PC-9 (cell line): ENCODE measurements around the gene BTG3. TPM values are rescaled to one million over a fixed set of nuclear protein-coding genes. Genes with fewer than 3 reads are reported as not detected.

Experiments
- BruUV-seq: library from RNA; stranded (reverse); fragments of 400-500 nt; replicated peaks from 2 replicates; lab custom pipeline; 2021; lab: Mats Ljungman, UMichigan
- CTCF ChIA-PET: fragments of 300-600 bp; sonication (Branson Sonifier 250); formaldehyde crosslinking; loops from one replicate; lab custom pipeline; 2022; ENCODE audit warnings: antibody characterized with exemption; lab: Charles Lee
- POLR2A ChIA-PET: fragments of 300-600 bp; sonication (Branson Sonifier 250); formaldehyde crosslinking; loops from one replicate; lab custom pipeline; 2022; ENCODE audit warnings: antibody characterized with exemption; ENCODE audit not compliant: unreplicated experiment; lab: Charles Lee
- DNase-seq, 2 experiments: peaks; one replicate each; pipeline versions ENCODE4 v3.0.0 to v3.0.0-alpha.2; 2015 to 2022; ENCODE audit warnings: mixed read lengths in 1 of 2
- H2AFZ ChIP-seq: fragments of 200-600 bp; sonication (generic); 2 replicates; pipeline ENCODE4 v1.8.1; 2017; ENCODE audit warnings: antibody characterized with exemption
- H3F3A ChIP-seq: fragments of 200-600 bp; sonication (generic); 2 replicates; pipeline ENCODE4 v1.8.1; 2017; ENCODE audit warnings: antibody characterized with exemption, mild to moderate bottlenecking, low read depth; ENCODE audit not compliant: insufficient read depth
- H3K27ac ChIP-seq: fragments of 200-600 bp; sonication (generic); 2 replicates; pipeline ENCODE4 v1.6.1; 2016; ENCODE audit warnings: mixed run types
- H3K27me3 ChIP-seq: fragments of 200-600 bp; sonication (generic); 2 replicates; pipeline ENCODE4 v1.6.1; 2016; ENCODE audit warnings: low read depth, mixed run types; ENCODE audit not compliant: insufficient read depth
- H3K36me3 ChIP-seq: fragments of 200-600 bp; sonication (generic); 2 replicates; pipeline ENCODE4 v1.6.1; 2016; ENCODE audit warnings: low read depth, mixed run types
- H3K4me1 ChIP-seq: fragments of 200-600 bp; sonication (generic); replicated peaks from 2 replicates; pipeline ENCODE4 v1.6.1; 2016; ENCODE audit warnings: mixed run types; ENCODE audit not compliant: insufficient read depth
- H3K4me2 ChIP-seq: fragments of 200-600 bp; sonication (generic); 2 replicates; pipeline ENCODE4 v1.6.1; 2017; ENCODE audit warnings: mixed run types
- H3K4me3 ChIP-seq: fragments of 200-600 bp; sonication (generic); 2 replicates; pipeline ENCODE4 v1.6.1; 2016; ENCODE audit warnings: mixed run types
- H3K79me2 ChIP-seq: fragments of 200-600 bp; sonication (generic); 2 replicates; pipeline ENCODE4 v1.6.1; 2017; ENCODE audit warnings: low read depth, mixed run types
- H3K9me2 ChIP-seq: fragments of 200-600 bp; sonication (generic); 2 replicates; pipeline ENCODE4 v1.8.1; 2017; ENCODE audit warnings: mild to moderate bottlenecking; ENCODE audit not compliant: insufficient read depth
- H3K9me3 ChIP-seq: fragments of 200-600 bp; sonication (generic); 2 replicates; pipeline ENCODE4 v1.8.1; 2016; ENCODE audit warnings: low read depth; ENCODE audit not compliant: insufficient read depth
- H4K20me1 ChIP-seq: fragments of 200-600 bp; sonication (generic); 2 replicates; pipeline ENCODE4 v1.8.1; 2017; ENCODE audit not compliant: insufficient read depth
- CTCF ChIP-seq: fragments of 200-600 bp; sonication (generic); conservative IDR thresholded peaks from 2 replicates; pipeline ENCODE4 v1.6.1; 2017; ENCODE audit warnings: mixed run types, antibody characterized with exemption, mild to moderate bottlenecking, moderate library complexity
- EZH2 ChIP-seq: fragments of 200-600 bp; sonication (generic); IDR thresholded peaks from 2 replicates; pipeline ENCODE4 v1.8.0; 2017; ENCODE audit warnings: antibody characterized with exemption, low read depth
- intact Hi-C: fragments of 100-400 bp; cut with micrococcal nuclease; formaldehyde crosslinking; loops from one replicate; pipeline ENCODE4 v1.10.0; 2022; ENCODE audit not compliant: unreplicated experiment
- total RNA-seq: library from RNA; stranded (reverse); gene quantifications from 2 replicates; pipeline ENCODE4 v1.2.3, GENCODE V29; 2021

BTG3 gene
- total RNA-seq, 1 experiment from 2014 or later: 24.3 TPM

DNA sequence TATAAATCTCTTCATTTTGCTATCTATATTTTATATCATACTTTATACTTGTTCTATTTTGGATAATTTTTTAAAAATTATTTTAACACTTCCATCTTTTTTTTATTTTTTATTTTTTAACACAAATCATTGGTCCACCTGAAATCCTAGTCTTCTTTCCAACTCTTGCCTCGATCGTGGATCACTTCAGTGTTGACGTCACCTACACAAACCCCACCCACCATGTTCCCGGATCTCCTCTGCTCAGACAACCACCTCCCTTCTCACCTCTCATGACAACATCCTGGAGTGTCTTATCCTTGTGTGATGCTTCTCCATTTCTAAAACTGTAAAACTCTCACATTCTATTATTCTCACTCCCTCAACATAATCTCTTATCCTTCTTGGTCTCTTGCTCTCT is 34.1 kb upstream of the BTG3 start:
- Histone ChIP-seq H3K9me2 (no peaks in the 10 kb centered on the region), H2AFZ (no peak overlapping the region), H3K4me2 (no peak overlapping the region), H3K4me1 (no peaks in the 10 kb centered on the region), H3K27ac (no peak overlapping the region), H3K4me3 (no peak overlapping the region), H4K20me1 (no peaks in the 10 kb centered on the region), H3K36me3 (no peaks in the 10 kb centered on the region), H3K79me2 (no peaks in the 10 kb centered on the region), H3K9me3 (no peaks in the 10 kb centered on the region), H3F3A (no peaks in the 10 kb centered on the region), H3K27me3 (no peaks in the 10 kb centered on the region)
- no TSS peak for BruUV-seq
- intact Hi-C loops: no loop called here
- no peak for DNase-seq
- TF ChIP-seq CTCF: no peak
- ChIA-PET CTCF (no interaction called here), POLR2A (no interaction called here)

GRCh38 chr21:17644186-17644585 is 31.5 kb upstream of the BTG3 start:
- CTCF ChIA-PET: no interaction called here
- no TSS peak for BruUV-seq

DNA sequence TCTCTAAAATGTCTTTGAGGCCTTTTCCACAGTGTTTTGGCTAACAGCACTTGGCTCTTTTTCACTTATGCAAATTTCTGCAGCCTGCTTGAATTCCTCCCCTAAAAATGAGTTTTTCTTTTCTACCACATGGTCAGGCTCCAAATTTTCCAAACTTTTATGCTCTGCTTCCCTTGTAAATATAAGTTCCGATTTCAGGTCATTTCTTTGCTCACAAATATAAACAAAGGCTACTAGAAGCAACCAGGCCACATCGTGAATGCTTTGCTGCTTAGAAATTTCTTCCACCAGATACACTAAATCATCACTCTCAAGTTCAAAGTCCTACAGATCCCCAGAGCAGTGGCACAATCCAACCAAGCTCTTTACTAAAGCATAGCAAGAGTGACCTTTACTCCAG is 28.1 kb upstream of the BTG3 start:
- no peaks in the 10 kb centered on the region for H3K4me1 ChIP-seq

More at GRCh38 chr21:17644186-17644585, 31.5 kb upstream of the BTG3 start:
- Histone ChIP-seq H3K4me2 (no peak overlapping the region), H4K20me1 (no peaks in the 10 kb centered on the region), H3F3A (no peaks in the 10 kb centered on the region), H3K27me3 (no peaks in the 10 kb centered on the region), H3K9me2 (no peaks in the 10 kb centered on the region), H3K4me3 (no peak overlapping the region), H3K4me1 (no peaks in the 10 kb centered on the region), H3K27ac (no peak overlapping the region), H3K79me2 (no peaks in the 10 kb centered on the region), H2AFZ (no peak overlapping the region), H3K36me3 (no peaks in the 10 kb centered on the region), H3K9me3 (no peaks in the 10 kb centered on the region)
- intact Hi-C loops: no loop called here
- TF ChIP-seq CTCF (no peak), EZH2 (no peak)
- no peak for DNase-seq
- POLR2A ChIA-PET: no interaction called here

More for the DNA sequence above, 28.1 kb upstream of the BTG3 start:
- no peaks in the 10 kb centered on the region for H3K27me3 ChIP-seq
- no peak for DNase-seq
- ChIA-PET CTCF (no interaction called here), POLR2A (no interaction called here)
- TF ChIP-seq EZH2: no peak
- no peak for TF ChIP-seq CTCF
- H3K4me2 ChIP-seq: no peak overlapping the region
- H3K36me3 ChIP-seq: no peaks in the 10 kb centered on the region
- no peaks in the 10 kb centered on the region for H3K9me2 ChIP-seq
- no peaks in the 10 kb centered on the region for H3K79me2 ChIP-seq
- no peaks in the 10 kb centered on the region for H3K9me3 ChIP-seq
- H4K20me1 ChIP-seq: no peaks in the 10 kb centered on the region
- no peak overlapping the region for H3K27ac ChIP-seq
- H3F3A ChIP-seq: no peaks in the 10 kb centered on the region
- no TSS peak for BruUV-seq
- no peak overlapping the region for H2AFZ ChIP-seq
- no peak overlapping the region for H3K4me3 ChIP-seq
- intact Hi-C loops: no loop called here
